ENCODE data around the gene MYH7B. TPM values are rescaled to one million over a fixed set of nuclear protein-coding genes. Genes with fewer than 3 reads are reported as not detected.

The MYH7B gene
- total RNA-seq (ENCODE audit: low replicate concordance) = under 0.01 and 0.47 TPM in 2 replicates

GRCh38 chr20:34955231-34956040, at the start of gene MYH7B, which contains the start of gene GSS:
MYH7B (plus strand) TSS chr20:34955868; CDS start chr20:34978006, 22,138 bp downstream.
GSS (minus strand) TSS chr20:34955806; CDS start chr20:34951852, 3,954 bp downstream.

Other genes starting within 250 kb of the MYH7B start
- 2.9 and 3.3 TPM in 2 replicates for gene NCOA6, start 130.2 kb upstream of the MYH7B start, total RNA-seq (ENCODE audit: low replicate concordance)
- gene GGT7, start 83.0 kb upstream of the MYH7B start, total RNA-seq (ENCODE audit: low replicate concordance) = 9.9 and 11.9 TPM in 2 replicates
- 25.6 and 38.3 TPM in 2 replicates for gene ACSS2, start 79.3 kb upstream of the MYH7B start, total RNA-seq (ENCODE audit: low replicate concordance)
- gene GSS, start 62 bp upstream of the MYH7B start, total RNA-seq (ENCODE audit: low replicate concordance) = 46.8 and 66.1 TPM in 2 replicates
- 41.1 and 69.9 TPM in 2 replicates for gene TRPC4AP, start 136.9 kb downstream of the MYH7B start, total RNA-seq (ENCODE audit: low replicate concordance)
- 68.3 and 79.9 TPM in 2 replicates for gene EDEM2, start 191.5 kb downstream of the MYH7B start, total RNA-seq (ENCODE audit: low replicate concordance)
- gene PROCR, start 216.2 kb downstream of the MYH7B start, total RNA-seq (ENCODE audit: low replicate concordance) = 77.8 and 106 TPM in 2 replicates

All from smooth muscle cell of the coronary artery (primary cell).